Heart right ventricle (tissue), 16 donors: Measurements from ENCODE around the gene SPARC. TPM values are rescaled to one million over a fixed set of nuclear protein-coding genes. Genes with fewer than 3 reads are reported as not detected.

Experiments
- ATAC-seq, 8 donors: fragments of 200-7000 bp; cut with Tn5 transposase; one replicate each; pipeline ENCODE4 v1.9.1; 2020; ENCODE audit warnings: mild to moderate bottlenecking in 8 of 8, moderate library complexity in 8 of 8, moderate number of reproducible peaks in 1 of 8
- DNase-seq, 2 donors: peaks; one replicate each; pipeline ENCODE4 v3.0.0-alpha.2; 2020
- H3K27ac ChIP-seq, 10 donors: fragments of 200-600 bp; sonication (generic) in 2 of 10; one replicate each; pipeline versions ENCODE4 v1.5.0 to v1.8.0; 2020 to 2022; ENCODE audit warnings: mild to moderate bottlenecking in 3 of 10
- H3K27me3 ChIP-seq, 7 donors: fragments of 200-600 bp; one replicate each; pipeline ENCODE4 v1.8.0; 2021 to 2022; ENCODE audit warnings: mild to moderate bottlenecking in 2 of 7
- H3K36me3 ChIP-seq, 9 donors: fragments of 200-600 bp; sonication (generic) in 1 of 9; one replicate each; pipeline versions ENCODE4 v1.5.0 to v1.8.0; 2020 to 2022; ENCODE audit warnings: mild to moderate bottlenecking in 2 of 9
- H3K4me1 ChIP-seq, 9 donors: fragments of 200-600 bp; sonication (generic) in 1 of 9; one replicate each; pipeline versions ENCODE4 v1.5.0 to v1.8.0; 2020 to 2022; ENCODE audit warnings: mild to moderate bottlenecking in 4 of 9
- H3K4me3 ChIP-seq, 10 donors: fragments of 200-600 bp; sonication (generic) in 2 of 10; one replicate each; pipeline versions ENCODE4 v1.5.0 to v1.8.0; 2020 to 2022; ENCODE audit warnings: mild to moderate bottlenecking in 7 of 10, moderate library complexity in 2 of 10
- H3K9me3 ChIP-seq, 11 donors: fragments of 200-600 bp in 10 of 11; sonication (generic) in 2 of 11; one replicate each; pipeline versions ENCODE4 v1.5.0 to v1.8.0; 2013 to 2022; ENCODE audit warnings: mild to moderate bottlenecking in 2 of 11, control low read depth in 1 of 11, moderate library complexity in 1 of 11
- CTCF ChIP-seq, 9 donors: fragments of 200-600 bp; sonication (generic) in 2 of 9; IDR thresholded peaks; one replicate each; pipeline versions ENCODE4 v1.5.0 to v1.8.0; 2021 to 2022; ENCODE audit warnings: antibody characterized with exemption in 9 of 9, mild to moderate bottlenecking in 5 of 9, moderate library complexity in 1 of 9
- WGBS, 2 donors: extraction: QIAGEN DNeasy Blood & Tissue Kit; methylation state at CpG; one replicate each; pipeline ENCODE4 v1.1.7; 2013; ENCODE audit warnings: inconsistent platforms in 1 of 2; 5-methylcytosine and 5-hydroxymethylcytosine counted together
- intact Hi-C, 10 donors: fragments of 100-400 bp; cut with DNase I; formaldehyde crosslinking; loops; one replicate each; pipeline versions ENCODE4 v1.11.1 to v1.14.2; 2022
- polyA plus RNA-seq, 2 donors: library from polyadenylated mRNA; stranded (reverse); fragments of 200-250 nt; gene quantifications; one replicate each; pipeline ENCODE4 v1.2.3, GENCODE V29; 2013
- total RNA-seq, 10 donors: library from RNA; stranded (reverse); fragmentation: NEBNext Ultra II Directional in 3 of 10; extraction: Animal tissue kit (Norgen Biotek cat#: 25700) in 3 of 10; gene quantifications; one replicate each; pipeline versions ENCODE4 v1.2.1 to v1.2.4, GENCODE V29; 2021 to 2023
- donor health status: Arrhythmogenic right ventricular cardiomyopathy.
- donor health status: ischemic (EF 13 %, LVEDD 7.1; RV severe dilation, severe dysfunction).
- donor health status: healthy with polysubstance abuse.
- donor health status: DM: no; HTN: yes; CAD: no.
- donor health status: DM: no; HTN: no; CAD: no.
- donor health status: ischemic (EF 25% LVEDD 6.9; RV normal size, moderate dysfunction).
- donor health status: ischemic (EF 25% LVEDD 5.7; RV mildly dilated, moderate dysfunction).
- donor health status: healthy.
- donor health status: DM: yes; HTN: yes; CAD: no.
- donor health status: Ischemic cardiomyopathy.
- donor health status: ischemic (EF 35%, LVEDD 5.7; RV mildly dilated, moderate dysfunction).
- donor health status: nonischemic (EF 11% LVEDD 7.7; RV severe dilation, severe dysfunction).
- donor health status: DM: yes; HTN: yes; CAD: no.
- donor health status: PGD.
- donor health status: ischemic (EF 29% LVEDD 5.4; RV normal size, mild dysfunction).
- donor health status: nonischemic (EF 23%, LVEDD 6.1; RV moderate dilation, normal function).

Gene SPARC
- total and polyA plus RNA-seq, 12 donors = 144 to 1,135 (median 456) TPM

DNA sequence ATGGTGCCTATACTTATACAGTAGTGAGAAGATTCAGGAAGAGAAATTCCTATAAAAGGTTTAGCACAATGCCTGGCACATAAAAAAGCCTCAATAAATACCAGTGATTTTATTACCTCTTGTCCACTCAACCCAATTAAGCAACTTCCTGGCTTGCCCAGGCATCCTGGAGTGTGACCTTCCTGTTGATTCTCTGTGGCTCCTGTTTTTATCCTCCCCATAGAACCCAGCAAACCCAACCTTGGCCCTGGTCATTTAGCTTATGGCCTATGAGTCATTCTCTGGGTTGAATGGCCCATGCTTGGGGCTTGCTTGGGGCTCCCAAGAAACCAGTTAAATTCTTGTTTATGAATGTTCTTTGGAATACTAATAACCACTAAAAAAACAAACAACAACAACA is 21.4 kb upstream of the SPARC start:
- ATAC-seq = no peak

DNA sequence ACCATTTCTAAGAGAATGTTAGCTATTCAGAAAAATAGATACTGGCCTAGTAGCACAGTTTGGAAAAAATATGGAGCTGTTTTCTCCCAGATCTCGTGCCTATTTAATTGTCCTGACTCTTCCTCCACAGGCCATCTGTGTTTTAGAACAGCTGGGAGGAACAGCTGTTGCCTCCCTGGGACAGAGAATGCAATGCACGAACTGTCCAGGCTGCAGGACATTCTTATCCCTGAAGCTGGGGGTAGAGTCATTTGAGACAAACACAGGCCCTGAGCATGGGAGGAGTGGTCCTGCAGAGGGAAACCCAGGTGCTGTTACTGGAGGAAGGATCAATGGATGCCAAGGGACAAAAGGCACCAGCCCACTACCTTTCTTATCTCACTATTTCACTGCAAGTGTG is 20.9 kb upstream of the SPARC start:
- ATAC-seq = peak in 6 of 8 donors; percentile 51 to 90 (median 76)
- no peak for DNase-seq
- Histone ChIP-seq H3K36me3 (no peaks in the 10 kb centered on the region), H3K27ac (peak overlapping the region in 3 of 10 donors; percentile 5 to 69 (median 27)), H3K4me3 (no peak overlapping the region), H3K9me3 (no peaks in the 10 kb centered on the region), H3K27me3 (no peaks in the 10 kb centered on the region), H3K4me1 (peaks cover 0 to 17% (median 7%) of the 10 kb centered on the region in 9 donors)
- TF ChIP-seq CTCF (IDR thresholded peaks at IDR 0.05) = peak in 1 of 9 donors; percentile 12
- intact Hi-C loops = no loop called here
- 34 to 51% methylated on average over 2 of the region's 2 CpGs for WGBS, 2 donors

More for the DNA sequence above, 21.4 kb upstream of the SPARC start:
- Histone ChIP-seq H3K4me1 (peaks cover 0 to 15% (median 7%) of the 10 kb centered on the region in 9 donors), H3K9me3 (no peaks in the 10 kb centered on the region), H3K27ac (peak overlapping the region in 5 of 10 donors; percentile 5 to 69 (median 17)), H3K27me3 (no peaks in the 10 kb centered on the region), H3K36me3 (no peaks in the 10 kb centered on the region), H3K4me3 (no peak overlapping the region)
- no peak for DNase-seq
- intact Hi-C loops = no loop called here
- no peak for TF ChIP-seq CTCF (IDR thresholded peaks at IDR 0.05)

- Histone ChIP-seq H3K4me3 (no peak overlapping the region), H3K9me3 (no peaks in the 10 kb centered on the region), H3K4me1 (peaks cover 0 to 21% (median 7%) of the 10 kb centered on the region in 9 donors), H3K27ac (peak overlapping the region in 2 of 10 donors; percentile 27 to 69), H3K27me3 (no peaks in the 10 kb centered on the region), H3K36me3 (no peaks in the 10 kb centered on the region)
- DNase-seq (no peak), ATAC-seq (no peak)
- no peak for TF ChIP-seq CTCF (IDR thresholded peaks at IDR 0.05)
- intact Hi-C loops = no loop called here
These were observed 20.2 kb upstream of the SPARC start for GRCh38 chr5:151706906-151707305.

GRCh38 chr5:151703780-151704179 is 17.1 kb upstream of the SPARC start:
- no peaks in the 10 kb centered on the region for H3K36me3 ChIP-seq
- intact Hi-C loops = no loop called here
- H3K27me3 ChIP-seq = no peaks in the 10 kb centered on the region
- 86% methylated on average over 1 of the region's 1 CpG for WGBS, 2 donors
- no peak overlapping the region for H3K4me3 ChIP-seq
- ATAC-seq = no peak
- DNase-seq = no peak
- H3K27ac ChIP-seq = no peak overlapping the region
- H3K9me3 ChIP-seq = no peaks in the 10 kb centered on the region
- TF ChIP-seq CTCF (IDR thresholded peaks at IDR 0.05) = no peak
- peaks cover 0 to 40% (median 17%) of the 10 kb centered on the region in 9 donors for H3K4me1 ChIP-seq
